GM12872 (cell line): ENCODE data around the gene PLA2G4D.

Experiments
- CTCF ChIP-seq: IDR thresholded peaks from 3 replicates; pipeline ENCODE4 v1.5.1; 2011; ENCODE audit warnings: low read depth, mild to moderate bottlenecking, low read length, moderate library complexity; ENCODE audit not compliant: insufficient read depth

Gene PLA2G4D

GRCh38 chr15:42097018-42097417 is 2.7 kb upstream of the PLA2G4D start:
- no peak for TF ChIP-seq CTCF

GRCh38 chr15:42093966-42094365 is 396 bp downstream of the PLA2G4D start:
- no peak for TF ChIP-seq CTCF

GRCh38 chr15:42092398-42093318 is 1.7 kb downstream of the PLA2G4D start:
- TF ChIP-seq CTCF, result no peak

- TF ChIP-seq CTCF, result no peak
Measured at GRCh38 chr15:42090781-42091180, 3.6 kb downstream of the PLA2G4D start.

GRCh38 chr15:42090370-42090769 is 4.0 kb downstream of the PLA2G4D start:
- TF ChIP-seq CTCF, result no peak

GRCh38 chr15:42089942-42090341 is 4.4 kb downstream of the PLA2G4D start:
- TF ChIP-seq CTCF, result no peak

GRCh38 chr15:42088801-42089640 is 5.3 kb downstream of the PLA2G4D start:
- no peak for TF ChIP-seq CTCF
